Iris pigment epithelial cell (primary cell): ENCODE measurements around the gene CTBP2.
"Not testable (repeated sequence)": the region's sequence is repeated elsewhere in the genome, so short reads cannot be mapped to it uniquely, and the experiment has no call there.

Source experiments
- DNase-seq: peaks from one replicate; pipeline ENCODE4 v3.0.0-alpha.2; 2011; ENCODE audit warnings: low read depth

Gene CTBP2

GRCh38 chr10:125087191-125087896 lies 73.0 kb downstream of the CTBP2 start:
- DNase-seq = no peak

GRCh38 chr10:125086691-125087090 lies 73.7 kb downstream of the CTBP2 start:
- DNase-seq = no peak

DNA sequence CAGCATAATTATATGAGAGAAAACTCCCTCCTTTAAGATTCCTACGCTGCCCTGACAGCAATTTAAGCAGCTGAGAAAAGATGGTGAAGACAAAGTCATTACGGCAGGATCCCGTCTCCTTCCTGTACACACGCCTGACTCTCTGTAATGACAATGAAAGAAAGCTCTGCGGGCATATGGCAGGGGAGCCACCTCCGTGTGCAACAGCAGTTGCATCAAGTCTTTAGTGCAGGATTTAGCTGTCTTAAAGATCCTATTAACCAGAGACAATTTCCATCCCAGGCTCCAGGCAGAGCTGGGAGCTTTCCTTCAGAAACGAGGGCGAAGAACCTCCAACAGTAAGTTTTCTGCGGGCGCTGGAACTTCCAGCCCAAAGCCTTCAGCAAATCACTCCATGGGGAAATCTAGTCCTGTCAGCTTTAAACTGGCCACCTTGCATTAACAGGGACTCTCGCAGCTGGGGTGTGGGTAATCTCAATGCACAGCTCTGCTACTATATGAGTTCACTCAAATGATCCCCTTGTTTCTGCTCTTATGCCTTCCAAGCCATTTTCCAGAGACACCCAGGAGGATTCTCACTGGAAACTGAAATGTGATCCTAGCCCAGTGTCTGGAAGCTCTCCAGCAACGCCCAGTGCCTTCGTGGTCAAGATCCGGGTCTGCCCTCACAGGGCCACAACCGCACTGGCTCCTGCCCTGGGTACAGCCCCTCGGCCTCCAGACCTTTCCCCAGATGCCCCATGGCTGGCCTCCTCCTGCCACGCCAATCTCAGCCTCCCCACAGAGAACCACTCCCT lies 74.9 kb downstream of the CTBP2 start:
- DNase-seq = peak; percentile 36

DNA sequence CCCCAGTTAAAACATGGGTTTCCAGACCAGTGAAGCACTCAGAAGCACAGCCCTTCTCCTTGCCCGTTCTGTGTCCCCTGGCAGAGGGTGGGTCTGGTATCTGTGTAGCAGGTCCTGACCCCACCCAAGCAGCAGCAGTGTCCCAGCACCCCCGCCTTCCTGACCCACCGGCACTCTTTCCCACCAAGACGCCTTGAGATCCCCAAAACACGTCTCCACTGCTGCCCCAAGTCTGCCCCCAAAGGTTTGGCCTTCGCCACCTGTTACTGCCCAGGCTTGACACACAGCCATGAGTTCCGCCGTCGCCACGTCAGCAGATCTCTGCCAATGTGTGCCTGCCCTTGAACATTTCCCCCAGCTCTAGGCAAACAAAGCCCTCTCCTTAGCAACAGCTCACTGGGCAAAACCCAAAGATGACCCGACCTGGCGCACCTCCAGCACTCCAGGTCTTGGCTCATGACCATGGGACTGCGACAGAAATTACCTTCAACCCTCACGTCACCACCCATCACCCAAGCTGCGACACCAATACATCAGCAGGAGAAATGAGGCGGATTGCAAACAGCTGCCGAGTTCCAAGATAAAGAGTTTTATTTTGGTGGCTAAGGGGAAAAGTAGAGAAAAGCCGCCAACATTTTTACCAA lies 75.6 kb downstream of the CTBP2 start:
- no peak for DNase-seq

DNA sequence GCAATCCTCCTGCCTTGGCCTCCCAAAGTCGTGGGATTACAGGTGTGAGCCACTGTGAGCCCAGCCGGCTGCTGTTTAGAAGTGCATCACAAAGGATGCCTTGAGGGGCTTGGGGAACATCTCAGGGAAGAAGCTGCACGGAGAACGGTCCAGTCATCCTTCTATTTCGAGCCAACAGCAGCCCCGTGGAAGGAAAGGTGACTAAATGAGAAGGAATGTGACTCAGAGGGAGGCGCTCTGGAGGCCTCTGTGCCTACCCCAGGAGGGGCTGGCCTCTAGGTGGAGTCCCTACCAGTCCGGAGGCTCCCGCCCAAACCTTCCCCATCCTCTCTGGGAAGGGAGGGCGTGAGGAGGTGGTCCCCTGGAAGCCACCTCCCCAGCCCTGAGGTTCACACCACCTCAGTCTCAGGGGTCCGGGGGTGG lies 76.2 kb downstream of the CTBP2 start:
- peak; percentile 95 for DNase-seq

GRCh38 chr10:125083576-125083920 lies 76.8 kb downstream of the CTBP2 start:
- DNase-seq = peak; percentile 92

DNA sequence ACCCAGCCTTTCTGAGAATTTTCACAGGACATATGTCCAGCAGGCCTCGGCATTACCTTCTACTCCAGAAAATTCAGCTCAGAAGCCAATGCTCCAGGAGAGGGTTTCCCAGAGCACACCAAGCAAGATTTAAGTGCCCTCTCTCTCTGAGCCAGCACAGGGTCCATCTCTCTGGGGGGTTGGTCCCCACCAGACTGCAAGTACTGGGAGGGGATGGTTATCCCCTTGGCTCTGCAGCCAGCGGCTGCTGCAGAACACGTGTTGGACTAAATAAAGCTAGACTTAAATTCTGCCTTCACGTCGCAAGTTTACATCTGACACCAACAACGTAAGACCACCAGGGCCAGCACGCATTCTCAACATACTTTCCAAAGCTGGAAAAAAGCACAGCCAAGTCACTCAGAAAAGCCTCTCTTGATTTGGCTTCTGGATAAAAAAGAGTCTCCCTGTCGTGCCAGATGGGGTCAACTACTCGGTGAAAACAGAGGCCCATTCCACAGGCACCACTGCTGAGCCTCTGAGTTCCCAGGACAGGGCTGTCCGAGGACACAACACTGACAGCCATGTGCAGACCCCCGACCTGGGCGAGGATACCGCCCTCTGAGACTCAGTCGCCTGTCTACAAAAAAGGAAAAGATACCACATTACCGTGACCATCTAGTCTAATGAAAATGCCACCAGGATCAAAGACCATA lies 77.3 kb downstream of the CTBP2 start:
- no peak for DNase-seq

DNA sequence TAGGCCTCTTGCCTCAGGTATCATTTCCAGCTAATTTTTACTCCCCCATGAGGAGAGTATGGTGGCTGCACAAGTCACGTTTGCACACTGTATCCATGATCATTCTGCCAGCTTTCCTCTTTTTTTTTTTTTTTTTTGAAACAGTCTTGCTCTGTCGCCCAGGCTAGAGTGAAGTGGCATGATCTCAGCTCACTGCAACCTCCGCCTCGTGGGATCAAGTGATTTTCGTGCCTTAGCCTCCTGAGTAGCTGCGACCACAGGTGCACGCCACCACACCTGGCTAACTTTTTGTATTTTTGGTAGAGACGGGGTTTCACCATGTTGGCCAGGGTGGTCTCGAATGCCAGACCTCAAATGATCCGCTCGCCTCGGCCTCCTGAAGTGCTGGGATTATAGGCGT lies 77.9 kb downstream of the CTBP2 start:
- DNase-seq = not testable (repeated sequence)

- no peak for DNase-seq
Observed at GRCh38 chr10:125081931-125082330, 78.4 kb downstream of the CTBP2 start.

DNA sequence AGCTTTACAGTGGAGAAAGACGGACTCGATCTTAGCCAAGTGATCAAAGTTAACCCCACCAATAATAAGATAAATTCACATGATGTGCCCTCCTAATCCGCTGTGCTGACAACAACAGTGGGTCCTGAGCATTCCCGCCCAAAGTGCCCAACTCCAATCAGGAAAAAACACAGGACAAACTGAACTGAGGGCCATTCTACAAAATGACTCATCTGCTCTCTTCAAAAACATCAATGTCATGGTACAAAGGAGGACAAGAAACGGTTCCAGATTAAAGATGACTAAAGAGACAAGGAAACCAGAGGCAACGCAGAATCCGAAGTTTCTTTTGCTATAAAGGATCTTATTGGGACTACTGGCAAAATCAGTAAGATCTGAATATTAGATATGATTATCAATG lies 79.4 kb downstream of the CTBP2 start:
- DNase-seq = no peak

DNA sequence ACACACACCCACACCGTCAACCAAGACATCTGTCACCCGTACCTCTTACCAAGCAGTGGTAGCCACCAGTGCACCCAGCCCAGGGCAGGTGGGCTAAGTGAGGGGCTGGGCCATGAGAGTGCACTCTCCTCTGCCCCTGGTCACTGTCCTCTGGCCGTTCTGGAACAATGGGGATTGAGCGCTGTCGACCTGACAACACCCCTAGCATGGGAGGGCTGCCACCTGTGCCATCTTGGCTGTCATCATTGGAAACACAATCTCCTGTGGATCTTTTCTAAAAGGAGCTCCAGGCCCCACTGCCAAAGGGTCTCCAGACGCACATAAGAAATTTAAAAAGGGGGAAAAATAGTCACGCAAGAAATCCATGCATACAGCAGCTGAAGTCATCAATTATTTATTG lies 80.1 kb downstream of the CTBP2 start:
- DNase-seq = no peak

- DNase-seq = no peak
Observed at GRCh38 chr10:125079091-125079600, 81.2 kb downstream of the CTBP2 start.

GRCh38 chr10:125076891-125077541 lies 83.3 kb downstream of the CTBP2 start:
- DNase-seq = peak; percentile 65

DNA sequence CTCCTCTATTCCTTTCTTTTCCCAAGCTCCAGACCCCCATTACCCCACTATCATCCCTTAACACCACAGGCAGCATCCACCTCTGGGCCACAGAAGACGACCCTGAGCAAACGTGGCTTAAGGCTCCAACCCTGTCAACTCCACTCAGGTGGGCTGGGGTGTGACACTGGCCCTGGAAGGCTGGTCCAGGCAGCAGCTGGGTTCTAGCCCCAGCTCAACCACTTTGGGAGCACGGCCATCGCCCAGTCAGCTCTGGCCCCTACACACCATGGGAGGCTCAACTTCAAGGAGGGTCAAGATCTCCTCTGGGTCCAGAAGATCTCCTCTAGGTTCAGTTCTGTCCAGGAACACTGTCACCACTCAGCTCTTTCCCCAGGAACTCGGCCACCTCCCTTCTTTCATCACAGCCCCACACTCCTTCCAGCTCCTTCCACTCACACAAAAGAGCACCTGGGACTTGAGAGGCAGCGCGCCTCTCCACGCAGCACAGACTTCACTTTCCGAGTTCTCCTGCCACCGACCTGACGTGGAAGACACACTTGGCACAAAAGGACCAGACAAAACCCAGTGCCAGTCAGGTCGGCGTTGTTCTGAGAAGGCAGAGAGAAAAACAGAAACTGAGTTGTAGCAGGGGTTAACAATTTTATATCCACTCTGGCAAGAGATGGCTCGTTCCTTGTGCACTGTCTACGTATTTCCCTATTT lies 84.1 kb downstream of the CTBP2 start:
- DNase-seq = no peak

DNA sequence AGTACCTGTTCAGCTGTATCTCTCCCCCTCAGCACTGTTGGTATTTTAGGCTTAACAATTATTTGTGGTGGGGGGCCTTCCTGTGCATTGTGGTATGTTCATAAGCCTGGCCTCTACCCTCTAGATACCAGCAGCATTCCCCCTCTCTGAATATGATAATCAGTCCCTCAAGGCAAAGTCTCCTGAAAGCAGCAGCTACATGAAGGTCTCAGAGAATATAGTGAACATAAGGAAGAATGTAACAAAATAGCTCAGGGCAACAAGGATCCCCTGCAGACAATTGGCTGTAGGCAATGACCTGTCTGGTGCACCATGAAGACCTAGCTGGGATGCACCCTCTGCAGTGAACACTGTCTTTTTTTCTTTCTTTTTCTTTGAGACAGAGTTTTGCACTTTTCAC lies 86.4 kb downstream of the CTBP2 start:
- DNase-seq = no peak

DNA sequence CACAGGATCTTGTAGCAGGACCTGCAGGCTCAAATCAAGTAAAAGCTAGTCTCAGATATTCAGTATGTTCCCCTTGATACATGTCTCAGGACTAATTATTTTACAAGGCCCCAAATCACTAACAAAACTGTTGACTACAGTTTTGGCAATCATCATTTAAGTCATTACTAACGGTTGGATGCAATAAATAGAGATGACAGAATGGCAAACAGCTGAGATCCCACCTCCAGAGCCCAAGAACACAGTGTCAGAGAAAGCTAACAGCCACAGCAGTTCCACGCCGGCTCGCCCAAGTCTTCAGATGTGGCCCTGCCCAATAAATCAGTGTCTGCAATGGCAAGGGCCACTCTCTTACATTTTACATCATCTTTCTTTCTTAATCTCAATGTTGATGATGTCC lies 87.6 kb downstream of the CTBP2 start:
- no peak for DNase-seq

GRCh38 chr10:125071008-125071407 lies 89.4 kb downstream of the CTBP2 start:
- DNase-seq = no peak

DNA sequence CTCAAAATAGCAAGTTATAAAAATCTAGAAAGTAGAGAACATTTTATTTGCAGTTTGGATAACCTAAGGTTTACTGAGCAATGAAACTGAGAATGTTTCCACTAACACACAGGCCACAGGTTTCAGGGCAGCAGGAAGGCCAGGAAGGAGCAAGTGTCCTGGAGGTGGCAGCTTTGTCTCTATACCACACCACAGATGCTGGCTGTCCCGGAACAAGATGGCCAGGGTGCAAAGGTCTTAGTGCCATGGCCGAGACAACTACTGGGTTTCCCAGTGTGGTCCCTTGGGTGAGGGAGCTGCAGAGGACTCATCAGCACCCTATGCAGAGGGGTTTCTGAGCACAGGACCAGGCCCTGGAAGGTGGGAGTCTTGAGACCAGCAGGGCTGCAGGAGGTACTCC lies 92.0 kb downstream of the CTBP2 start:
- DNase-seq = no peak

DNA sequence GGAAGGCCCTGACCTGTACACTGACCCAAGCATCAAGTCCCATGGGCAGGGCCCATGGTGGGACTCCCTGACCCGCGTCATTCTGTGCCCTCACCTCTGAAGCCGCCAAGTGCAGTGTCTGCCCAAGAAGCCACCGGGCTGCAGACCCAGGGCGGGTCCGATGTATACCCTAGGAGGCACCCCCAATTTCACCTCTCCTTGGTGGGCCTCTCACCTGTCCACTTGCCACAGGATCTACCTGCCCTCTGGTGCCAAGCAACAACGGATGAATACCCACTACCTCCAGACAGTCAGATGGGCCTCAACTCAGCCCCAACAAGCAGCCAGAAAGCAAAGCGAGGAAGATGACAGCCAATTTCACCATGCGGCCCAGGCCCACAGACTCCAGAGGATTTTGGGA lies 92.6 kb downstream of the CTBP2 start:
- no peak for DNase-seq

GRCh38 chr10:125066764-125067450 lies 93.5 kb downstream of the CTBP2 start:
- no peak for DNase-seq
